Nephron progenitor cell (in vitro differentiated cells): ENCODE results near the gene NRROS.

Experiments
- DNase-seq: peaks from one replicate; pipeline ENCODE4 v3.0.0; 2021
- H3K27ac Mint-ChIP-seq: 2 replicates; pipeline ENCODE4 v1.8.0; 2021; ENCODE audit warnings: mild to moderate bottlenecking, moderate library complexity, mixed read lengths
- H3K27me3 Mint-ChIP-seq: 2 replicates; pipeline ENCODE4 v1.8.0; 2021; ENCODE audit warnings: mild to moderate bottlenecking, low read depth, mixed read lengths; ENCODE audit not compliant: poor library complexity
- H3K36me3 Mint-ChIP-seq: 2 replicates; pipeline ENCODE4 v1.8.0; 2021; ENCODE audit warnings: low read depth, mixed read lengths
- H3K4me1 Mint-ChIP-seq: 2 replicates; pipeline ENCODE4 v1.8.0; 2021; ENCODE audit warnings: mixed read lengths
- H3K4me3 Mint-ChIP-seq: 2 replicates; pipeline ENCODE4 v1.8.0; 2021; ENCODE audit warnings: mild to moderate bottlenecking, moderate library complexity, mixed read lengths
- H3K9me3 Mint-ChIP-seq: 2 replicates; pipeline ENCODE4 v1.8.0; 2021; ENCODE audit warnings: mild to moderate bottlenecking, moderate library complexity, mixed read lengths
- TF ChIP-seq, protein P1 (sequence below): fragments of 200-600 bp; sonication (generic); IDR thresholded peaks from 2 replicates; pipeline ENCODE4 v1.5.0; 2021; ENCODE audit warnings: antibody characterized with exemption

The NRROS gene

DNA sequence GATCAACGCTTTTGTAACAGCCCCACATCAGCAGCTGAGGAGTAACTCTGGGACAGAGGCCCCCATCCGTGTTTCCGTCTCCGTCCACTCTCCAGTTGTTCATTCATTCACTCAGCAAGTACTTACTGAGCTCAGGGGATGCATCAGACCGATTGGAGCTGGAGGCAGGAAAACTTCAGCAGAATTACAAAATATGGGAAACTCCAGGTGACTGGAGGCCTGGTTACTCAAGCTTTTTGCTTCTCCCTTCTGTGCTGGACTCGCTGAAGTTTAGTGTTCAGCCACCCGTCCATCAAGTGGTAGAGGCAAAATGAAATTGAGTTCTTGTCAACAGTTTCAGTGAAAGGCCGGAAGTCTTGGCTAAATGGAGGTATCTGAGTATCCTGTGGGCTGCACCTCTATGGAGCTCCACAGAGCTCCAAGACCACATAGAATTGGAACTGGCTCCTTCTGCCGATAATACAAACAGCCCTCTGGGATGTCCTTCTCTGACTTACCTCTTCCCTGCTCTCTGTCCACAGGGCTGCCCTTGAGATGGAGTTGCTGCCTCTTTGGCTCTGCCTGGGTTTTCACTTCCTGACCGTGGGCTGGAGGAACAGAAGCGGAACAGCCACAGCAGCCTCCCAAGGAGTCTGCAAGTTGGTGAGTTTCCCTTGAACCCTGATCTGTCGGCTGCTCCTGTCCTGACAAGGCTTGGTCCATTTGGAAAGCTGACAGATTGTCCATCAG, 14.7 kb downstream of the NRROS start:
- Mint-ChIP-seq H3K27me3 (peaks cover 3% of the 10 kb centered on the region), H3K36me3 (no peaks in the 10 kb centered on the region), H3K4me3 (no peak overlapping the region), H3K4me1 (peaks cover 37% of the 10 kb centered on the region), H3K9me3 (no peaks in the 10 kb centered on the region), H3K27ac (no peak overlapping the region)
- TF ChIP-seq, protein P1, sequence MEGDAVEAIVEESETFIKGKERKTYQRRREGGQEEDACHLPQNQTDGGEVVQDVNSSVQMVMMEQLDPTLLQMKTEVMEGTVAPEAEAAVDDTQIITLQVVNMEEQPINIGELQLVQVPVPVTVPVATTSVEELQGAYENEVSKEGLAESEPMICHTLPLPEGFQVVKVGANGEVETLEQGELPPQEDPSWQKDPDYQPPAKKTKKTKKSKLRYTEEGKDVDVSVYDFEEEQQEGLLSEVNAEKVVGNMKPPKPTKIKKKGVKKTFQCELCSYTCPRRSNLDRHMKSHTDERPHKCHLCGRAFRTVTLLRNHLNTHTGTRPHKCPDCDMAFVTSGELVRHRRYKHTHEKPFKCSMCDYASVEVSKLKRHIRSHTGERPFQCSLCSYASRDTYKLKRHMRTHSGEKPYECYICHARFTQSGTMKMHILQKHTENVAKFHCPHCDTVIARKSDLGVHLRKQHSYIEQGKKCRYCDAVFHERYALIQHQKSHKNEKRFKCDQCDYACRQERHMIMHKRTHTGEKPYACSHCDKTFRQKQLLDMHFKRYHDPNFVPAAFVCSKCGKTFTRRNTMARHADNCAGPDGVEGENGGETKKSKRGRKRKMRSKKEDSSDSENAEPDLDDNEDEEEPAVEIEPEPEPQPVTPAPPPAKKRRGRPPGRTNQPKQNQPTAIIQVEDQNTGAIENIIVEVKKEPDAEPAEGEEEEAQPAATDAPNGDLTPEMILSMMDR, result no peak
- DNase-seq, result no peak

DNA sequence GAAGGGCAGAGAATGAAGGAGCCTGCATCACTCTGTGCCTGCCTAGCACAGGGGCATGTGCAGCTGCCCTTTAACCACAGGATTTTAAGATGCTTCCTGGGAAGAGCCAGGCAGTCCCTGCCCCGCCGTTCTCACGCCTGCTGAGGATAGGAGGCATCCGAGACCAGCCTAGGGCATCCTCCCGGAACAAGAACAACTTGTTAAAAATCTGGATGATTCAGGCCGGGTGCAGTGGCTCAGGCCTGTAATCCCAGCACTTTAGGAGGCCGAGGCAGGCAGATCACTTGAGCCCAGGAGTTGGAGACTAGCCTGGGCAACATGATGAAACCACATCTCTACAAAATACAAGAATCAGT, 15.2 kb downstream of the NRROS start:
- no peak for DNase-seq

DNA sequence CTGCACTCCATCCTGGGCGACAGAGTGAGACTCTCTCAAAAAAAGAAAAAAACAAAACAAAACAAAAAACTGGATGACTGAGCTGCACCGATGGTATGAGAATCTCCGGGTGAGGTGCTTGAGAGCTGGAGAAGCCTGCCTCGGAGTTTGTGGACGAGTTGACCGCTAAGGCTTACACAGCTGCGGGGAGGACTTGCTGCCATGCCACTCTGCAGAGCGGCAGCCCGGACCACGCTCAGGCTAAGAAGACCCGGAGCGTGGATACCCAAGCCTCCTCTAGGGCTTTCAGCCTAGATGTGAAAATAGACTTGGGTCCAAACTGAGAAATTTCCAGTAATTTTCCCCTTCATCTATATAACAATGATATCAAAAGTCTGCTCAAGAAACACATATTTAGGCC, 16.0 kb downstream of the NRROS start:
- no peak for DNase-seq
- peaks cover 34% of the 10 kb centered on the region for H3K4me1 Mint-ChIP-seq
- no peaks in the 10 kb centered on the region for H3K9me3 Mint-ChIP-seq

More for the DNA sequence above, 15.2 kb downstream of the NRROS start:
- no peak overlapping the region for H3K27ac Mint-ChIP-seq
- no peak overlapping the region for H3K4me3 Mint-ChIP-seq
- H3K9me3 Mint-ChIP-seq, result no peaks in the 10 kb centered on the region
- TF ChIP-seq, protein P1, result no peak
- H3K36me3 Mint-ChIP-seq, result no peaks in the 10 kb centered on the region
- H3K4me1 Mint-ChIP-seq, result peaks cover 35% of the 10 kb centered on the region
- H3K27me3 Mint-ChIP-seq, result peaks cover 3% of the 10 kb centered on the region

DNA sequence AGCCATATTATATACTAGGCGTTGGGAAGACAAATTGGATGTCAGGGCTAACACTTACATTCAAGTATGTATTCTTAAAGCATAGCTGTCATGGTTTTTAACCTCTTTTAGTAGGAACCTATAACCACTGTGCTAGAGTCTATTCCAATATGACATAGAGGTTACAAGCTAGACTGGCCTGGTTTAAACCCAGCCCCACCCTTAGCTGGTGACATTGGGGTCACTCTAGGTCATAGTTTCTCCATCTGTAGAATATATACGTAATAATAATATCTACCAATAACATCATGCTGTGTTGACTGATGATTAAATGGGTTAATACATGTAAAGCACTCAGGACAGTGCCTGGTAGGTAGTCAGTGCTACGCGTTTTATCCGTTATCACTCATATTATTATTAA, 16.7 kb downstream of the NRROS start:
- no peak overlapping the region for H3K4me3 Mint-ChIP-seq
- H3K4me1 Mint-ChIP-seq, result peaks cover 27% of the 10 kb centered on the region
- H3K9me3 Mint-ChIP-seq, result no peaks in the 10 kb centered on the region
- no peak overlapping the region for H3K27ac Mint-ChIP-seq
- H3K27me3 Mint-ChIP-seq, result peaks cover 3% of the 10 kb centered on the region
- TF ChIP-seq, protein P1, result no peak
- no peak for DNase-seq
- H3K36me3 Mint-ChIP-seq, result no peaks in the 10 kb centered on the region

More for the DNA sequence above, 16.0 kb downstream of the NRROS start:
- Mint-ChIP-seq H3K4me3 (no peak overlapping the region), H3K27me3 (peaks cover 3% of the 10 kb centered on the region), H3K36me3 (no peaks in the 10 kb centered on the region), H3K27ac (no peak overlapping the region)
- TF ChIP-seq, protein P1, result no peak

DNA sequence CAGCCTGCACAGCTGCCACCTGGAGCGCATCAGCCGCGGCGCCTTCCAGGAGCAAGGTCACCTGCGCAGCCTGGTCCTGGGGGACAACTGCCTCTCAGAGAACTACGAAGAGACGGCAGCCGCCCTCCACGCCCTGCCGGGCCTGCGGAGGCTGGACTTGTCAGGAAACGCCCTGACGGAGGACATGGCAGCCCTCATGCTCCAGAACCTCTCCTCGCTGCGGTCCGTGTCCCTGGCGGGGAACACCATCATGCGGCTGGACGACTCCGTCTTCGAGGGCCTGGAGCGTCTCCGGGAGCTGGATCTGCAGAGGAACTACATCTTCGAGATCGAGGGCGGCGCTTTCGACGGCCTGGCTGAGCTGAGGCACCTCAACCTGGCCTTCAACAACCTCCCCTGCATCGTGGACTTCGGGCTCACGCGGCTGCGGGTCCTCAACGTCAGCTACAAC, 20.4 kb downstream of the NRROS start:
- no peaks in the 10 kb centered on the region for H3K36me3 Mint-ChIP-seq
- DNase-seq, result no peak
- peaks cover 3% of the 10 kb centered on the region for H3K27me3 Mint-ChIP-seq
- H3K27ac Mint-ChIP-seq, result no peak overlapping the region
- H3K4me1 Mint-ChIP-seq, result peaks cover 11% of the 10 kb centered on the region
- TF ChIP-seq, protein P1, result no peak
- no peaks in the 10 kb centered on the region for H3K9me3 Mint-ChIP-seq
- no peak overlapping the region for H3K4me3 Mint-ChIP-seq
